PC-9 (cell line): ENCODE data around the gene KRT80. TPM values are rescaled to one million over a fixed set of nuclear protein-coding genes. Genes with fewer than 3 reads are reported as not detected.
A peak's percentile ranks its signal among the peaks of the same experiment; 100 is the strongest.

Source experiments
- BruUV-seq: library from RNA; stranded (reverse); fragments of 400-500 nt; replicated peaks from 2 replicates; lab custom pipeline; 2021; lab: Mats Ljungman, UMichigan
- CTCF ChIA-PET: fragments of 300-600 bp; sonication (Branson Sonifier 250); formaldehyde crosslinking; loops from one replicate; lab custom pipeline; 2022; ENCODE audit warnings: antibody characterized with exemption; lab: Charles Lee
- POLR2A ChIA-PET: fragments of 300-600 bp; sonication (Branson Sonifier 250); formaldehyde crosslinking; loops from one replicate; lab custom pipeline; 2022; ENCODE audit warnings: antibody characterized with exemption; ENCODE audit not compliant: unreplicated experiment; lab: Charles Lee
- DNase-seq, 2 experiments: peaks; one replicate each; pipeline versions ENCODE4 v3.0.0 to v3.0.0-alpha.2; 2015 to 2022; ENCODE audit warnings: mixed read lengths in 1 of 2
- H2AFZ ChIP-seq: fragments of 200-600 bp; sonication (generic); 2 replicates; pipeline ENCODE4 v1.8.1; 2017; ENCODE audit warnings: antibody characterized with exemption
- H3F3A ChIP-seq: fragments of 200-600 bp; sonication (generic); 2 replicates; pipeline ENCODE4 v1.8.1; 2017; ENCODE audit warnings: antibody characterized with exemption, mild to moderate bottlenecking, low read depth; ENCODE audit not compliant: insufficient read depth
- H3K27ac ChIP-seq: fragments of 200-600 bp; sonication (generic); 2 replicates; pipeline ENCODE4 v1.6.1; 2016; ENCODE audit warnings: mixed run types
- H3K27me3 ChIP-seq: fragments of 200-600 bp; sonication (generic); 2 replicates; pipeline ENCODE4 v1.6.1; 2016; ENCODE audit warnings: low read depth, mixed run types; ENCODE audit not compliant: insufficient read depth
- H3K36me3 ChIP-seq: fragments of 200-600 bp; sonication (generic); 2 replicates; pipeline ENCODE4 v1.6.1; 2016; ENCODE audit warnings: low read depth, mixed run types
- H3K4me1 ChIP-seq: fragments of 200-600 bp; sonication (generic); replicated peaks from 2 replicates; pipeline ENCODE4 v1.6.1; 2016; ENCODE audit warnings: mixed run types; ENCODE audit not compliant: insufficient read depth
- H3K4me2 ChIP-seq: fragments of 200-600 bp; sonication (generic); 2 replicates; pipeline ENCODE4 v1.6.1; 2017; ENCODE audit warnings: mixed run types
- H3K4me3 ChIP-seq: fragments of 200-600 bp; sonication (generic); 2 replicates; pipeline ENCODE4 v1.6.1; 2016; ENCODE audit warnings: mixed run types
- H3K79me2 ChIP-seq: fragments of 200-600 bp; sonication (generic); 2 replicates; pipeline ENCODE4 v1.6.1; 2017; ENCODE audit warnings: low read depth, mixed run types
- H3K9me2 ChIP-seq: fragments of 200-600 bp; sonication (generic); 2 replicates; pipeline ENCODE4 v1.8.1; 2017; ENCODE audit warnings: mild to moderate bottlenecking; ENCODE audit not compliant: insufficient read depth
- H3K9me3 ChIP-seq: fragments of 200-600 bp; sonication (generic); 2 replicates; pipeline ENCODE4 v1.8.1; 2016; ENCODE audit warnings: low read depth; ENCODE audit not compliant: insufficient read depth
- H4K20me1 ChIP-seq: fragments of 200-600 bp; sonication (generic); 2 replicates; pipeline ENCODE4 v1.8.1; 2017; ENCODE audit not compliant: insufficient read depth
- CTCF ChIP-seq: fragments of 200-600 bp; sonication (generic); conservative IDR thresholded peaks from 2 replicates; pipeline ENCODE4 v1.6.1; 2017; ENCODE audit warnings: mixed run types, antibody characterized with exemption, mild to moderate bottlenecking, moderate library complexity
- EZH2 ChIP-seq: fragments of 200-600 bp; sonication (generic); IDR thresholded peaks from 2 replicates; pipeline ENCODE4 v1.8.0; 2017; ENCODE audit warnings: antibody characterized with exemption, low read depth
- intact Hi-C: fragments of 100-400 bp; cut with micrococcal nuclease; formaldehyde crosslinking; loops from one replicate; pipeline ENCODE4 v1.10.0; 2022; ENCODE audit not compliant: unreplicated experiment
- total RNA-seq: library from RNA; stranded (reverse); gene quantifications from 2 replicates; pipeline ENCODE4 v1.2.3, GENCODE V29; 2021

KRT80 gene
- total RNA-seq, 1 experiment from 2014 or later: 94.9 TPM

GRCh38 chr12:52139147-52139546 is 52.7 kb downstream of the KRT80 start:
- no TSS peak for BruUV-seq
- Histone ChIP-seq H3K79me2 (peaks cover 3% of the 10 kb centered on the region), H3K27me3 (no peaks in the 10 kb centered on the region), H3F3A (peaks cover 16% of the 10 kb centered on the region; the same call in 1 of the 2 replicates), H3K4me1 (peaks cover 17% of the 10 kb centered on the region), H3K4me2 (no peak overlapping the region), H3K9me2 (no peaks in the 10 kb centered on the region), H3K27ac (no peak overlapping the region), H3K4me3 (no peak overlapping the region), H3K9me3 (no peaks in the 10 kb centered on the region), H4K20me1 (no peaks in the 10 kb centered on the region), H2AFZ (no peak overlapping the region), H3K36me3 (no peaks in the 10 kb centered on the region)
- intact Hi-C loops: loop anchor here (1.0 to 2.0 kb wide), 3 partner anchors 234 to 842 kb away; no protein-coding TSS in a partner anchor
- CTCF ChIA-PET: interaction anchor here (0.6 kb wide), 1 partner anchor 687 kb away, joined by 3 read pairs; no protein-coding TSS in a partner anchor
- DNase-seq: no peak
- no peak for TF ChIP-seq CTCF
- TF ChIP-seq EZH2: no peak
- POLR2A ChIA-PET: no interaction called here

GRCh38 chr12:52137746-52138145 is 54.1 kb downstream of the KRT80 start:
- ChIA-PET CTCF (no interaction called here), POLR2A (no interaction called here)
- H2AFZ ChIP-seq: no peak overlapping the region
- H3K4me2 ChIP-seq: no peak overlapping the region
- H3K36me3 ChIP-seq: no peaks in the 10 kb centered on the region
- intact Hi-C loops: loop anchor here (2.0 kb wide), 1 partner anchor 235 kb away; no protein-coding TSS in a partner anchor
- no peaks in the 10 kb centered on the region for H3K9me3 ChIP-seq
- no TSS peak for BruUV-seq
- TF ChIP-seq EZH2 (no peak), CTCF (no peak)
- peaks cover 19% of the 10 kb centered on the region; the same call in 1 of the 2 replicates for H3F3A ChIP-seq
- no peaks in the 10 kb centered on the region for H3K27me3 ChIP-seq
- H3K4me3 ChIP-seq: no peak overlapping the region
- no peaks in the 10 kb centered on the region for H3K9me2 ChIP-seq
- no peaks in the 10 kb centered on the region for H3K79me2 ChIP-seq
- H3K4me1 ChIP-seq: peaks cover 17% of the 10 kb centered on the region
- no peak for DNase-seq
- no peak overlapping the region for H3K27ac ChIP-seq
- H4K20me1 ChIP-seq: no peaks in the 10 kb centered on the region

GRCh38 chr12:52132754-52133161 is 59.1 kb downstream of the KRT80 start:
- Histone ChIP-seq H3K4me2 (0 out of 2 replicates have a peak overlapping the region, but pooled peaks have one; percentile 21), H4K20me1 (no peaks in the 10 kb centered on the region), H3K4me1 (peaks cover 17% of the 10 kb centered on the region), H3K4me3 (no peak overlapping the region), H3K9me2 (no peaks in the 10 kb centered on the region), H3K36me3 (no peaks in the 10 kb centered on the region), H3K79me2 (no peaks in the 10 kb centered on the region), H3K27ac (no peak overlapping the region), H3K27me3 (no peaks in the 10 kb centered on the region), H2AFZ (no peak overlapping the region), H3K9me3 (no peaks in the 10 kb centered on the region), H3F3A (peaks cover 13% of the 10 kb centered on the region; the same call in 1 of the 2 replicates)
- ChIA-PET CTCF (interaction anchor here (0.6 kb wide), 1 partner anchor 281 kb away, joined by 3 read pairs; no protein-coding TSS in a partner anchor), POLR2A (no interaction called here)
- intact Hi-C loops: no loop called here
- no TSS peak for BruUV-seq
- no peak for TF ChIP-seq EZH2
- TF ChIP-seq CTCF: no peak
- peak in 1 of 2 experiments; percentile 79 for DNase-seq
